ENCODE results near the gene BNIPL. TPM values are rescaled to one million over a fixed set of nuclear protein-coding genes. Genes with fewer than 3 reads are reported as not detected.

BNIPL gene
- total RNA-seq, 1 experiment from 2014 or later = 1.2 TPM

DNA sequence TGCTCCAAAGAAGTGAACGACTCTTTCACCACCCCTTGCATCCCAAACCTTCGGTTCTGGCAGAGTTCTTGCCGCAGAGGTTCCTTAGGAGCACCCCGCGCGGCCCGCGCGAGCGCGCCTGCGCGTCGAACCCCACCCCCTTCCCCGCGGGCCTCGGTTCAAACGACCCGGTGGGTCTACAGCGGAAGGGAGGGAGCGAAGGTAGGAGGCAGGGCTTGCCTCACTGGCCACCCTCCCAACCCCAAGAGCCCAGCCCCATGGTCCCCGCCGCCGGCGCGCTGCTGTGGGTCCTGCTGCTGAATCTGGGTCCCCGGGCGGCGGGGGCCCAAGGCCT lies 11.2 kb downstream of the BNIPL start, which contains the start of gene C1orf56:
Gene C1orf56 (plus strand): TSS at position 161 of the 334 bp plus-strand sequence. CDS start 97 bp downstream, at position 258.
- Histone ChIP-seq H3K4me2 (ENCODE audit: insufficient read depth, insufficient read length, low read length) (peak within 1 kb of the TSS; percentile 60), H4K91ac (ENCODE audit: insufficient read length, low read depth, low read length) (no peak within 1 kb of the TSS), H3K18ac (ENCODE audit: insufficient read length, low read depth, low read length) (peak within 1 kb of the TSS; percentile 12), H2AFZ (ENCODE audit: low read length) (peak within 1 kb of the TSS; percentile 83), H3K27ac (ENCODE audit: insufficient read length, low read depth, low read length) (no peak within 1 kb of the TSS), H3K9me3 (ENCODE audit: control insufficient read depth, low read depth, low read length) (no peaks in the 10 kb centered on the region), H3K79me1 (ENCODE audit: insufficient read depth, low read depth, low read length, poor library complexity, severe bottlenecking) (no peaks in the 10 kb centered on the region), H3K14ac (ENCODE audit: insufficient read depth, low read length) (peak within 1 kb of the TSS; percentile 66), H3K27me3 (ENCODE audit: insufficient read depth, low read length) (no peaks in the 10 kb centered on the region), H3K4me1 (ENCODE audit: insufficient read depth, low read length) (no peaks in the 10 kb centered on the region; the same call in 1 of the 2 replicates), H4K8ac (replicated peaks; ENCODE audit: insufficient read length, low read depth, low read length) (no peak within 1 kb of the TSS), H2AK5ac (ENCODE audit: insufficient read length, low read length) (no peak within 1 kb of the TSS), H3K79me2 (ENCODE audit: insufficient read depth, low read length) (no peaks in the 10 kb centered on the region), H3K23me2 (ENCODE audit: insufficient read length, low read depth, low read length, poor library complexity, severe bottlenecking) (peaks cover 4% of the 10 kb centered on the region), H2BK5ac (ENCODE audit: insufficient read length, low read length) (no peak within 1 kb of the TSS), H3K9ac (ENCODE audit: extremely low read depth, insufficient read length, low read length) (peak within 1 kb of the TSS; percentile 51), H2BK20ac (ENCODE audit: low read depth, low read length, poor library complexity, severe bottlenecking) (no peak within 1 kb of the TSS), H3K4ac (ENCODE audit: low read depth, low read length) (no peak within 1 kb of the TSS), H2BK120ac (ENCODE audit: low read depth, low read length, poor library complexity, severe bottlenecking) (no peak within 1 kb of the TSS), H4K5ac (ENCODE audit: insufficient read length, low read depth, low read length) (no peak within 1 kb of the TSS), H3K23ac (ENCODE audit: insufficient read length, low read depth, low read length) (no peak within 1 kb of the TSS), H4K20me1 (ENCODE audit: control insufficient read depth, insufficient read depth, insufficient read length) (no peaks in the 10 kb centered on the region), H3T11ph (ENCODE audit: low read length) (no peak within 1 kb of the TSS), H2BK15ac (ENCODE audit: low read depth, low read length) (no peak within 1 kb of the TSS), H2BK12ac (ENCODE audit: insufficient read length, low read depth, low read length) (no peak within 1 kb of the TSS), H3K56ac (ENCODE audit: insufficient read length, low read depth, low read length) (no peak within 1 kb of the TSS)
- peaks cover 17 to 19% of the 10 kb centered on the region in 2 experiments for H3K4me1 Mint-ChIP-seq
- DNase-seq = peak; percentile 79
- TF ChIP-seq, protein P1, sequence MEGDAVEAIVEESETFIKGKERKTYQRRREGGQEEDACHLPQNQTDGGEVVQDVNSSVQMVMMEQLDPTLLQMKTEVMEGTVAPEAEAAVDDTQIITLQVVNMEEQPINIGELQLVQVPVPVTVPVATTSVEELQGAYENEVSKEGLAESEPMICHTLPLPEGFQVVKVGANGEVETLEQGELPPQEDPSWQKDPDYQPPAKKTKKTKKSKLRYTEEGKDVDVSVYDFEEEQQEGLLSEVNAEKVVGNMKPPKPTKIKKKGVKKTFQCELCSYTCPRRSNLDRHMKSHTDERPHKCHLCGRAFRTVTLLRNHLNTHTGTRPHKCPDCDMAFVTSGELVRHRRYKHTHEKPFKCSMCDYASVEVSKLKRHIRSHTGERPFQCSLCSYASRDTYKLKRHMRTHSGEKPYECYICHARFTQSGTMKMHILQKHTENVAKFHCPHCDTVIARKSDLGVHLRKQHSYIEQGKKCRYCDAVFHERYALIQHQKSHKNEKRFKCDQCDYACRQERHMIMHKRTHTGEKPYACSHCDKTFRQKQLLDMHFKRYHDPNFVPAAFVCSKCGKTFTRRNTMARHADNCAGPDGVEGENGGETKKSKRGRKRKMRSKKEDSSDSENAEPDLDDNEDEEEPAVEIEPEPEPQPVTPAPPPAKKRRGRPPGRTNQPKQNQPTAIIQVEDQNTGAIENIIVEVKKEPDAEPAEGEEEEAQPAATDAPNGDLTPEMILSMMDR (conservative IDR thresholded peaks at IDR 0.05) = no peak
- peak within 1 kb of the TSS; percentile 95 to 99 (median 96) for H3K27ac Mint-ChIP-seq
- no peaks in the 10 kb centered on the region for H3K27me3 Mint-ChIP-seq (ENCODE audit: low read depth)
- H3K9me3 Mint-ChIP-seq = no peaks in the 10 kb centered on the region
- H3K4me3 Mint-ChIP-seq = peak within 1 kb of the TSS; percentile 95 to 98
- peaks cover 0 to 15% (median 11%) of the 10 kb centered on the region in 3 experiments; a peak in 5 of 7 replicates for H3K36me3 Mint-ChIP-seq (ENCODE audit: insufficient read depth in 1 of 3, low read depth in 3 of 3)
- WGBS (ENCODE audit: extremely low coverage, insufficient read length, low lambda C conversion rate) = no CpG with 5 or more reads among the region's 29 CpGs

Data from H9 (cell line).